Measurements from ENCODE around the gene PAQR5. TPM values are rescaled to one million over a fixed set of nuclear protein-coding genes. Genes with fewer than 3 reads are reported as not detected.

PAQR5 gene
- total RNA-seq, 1 experiment from 2014 or later: 9.4 TPM

GRCh38 chr15:69360642-69361041 lies 61.9 kb downstream of the PAQR5 start:
- Mint-ChIP-seq H3K36me3 (no peaks in the 10 kb centered on the region), H3K9me3 (peaks cover 5% of the 10 kb centered on the region)
- CTCF ChIA-PET: no interaction called here

More at GRCh38 chr15:69360642-69361041, 61.9 kb downstream of the PAQR5 start:
- no peak for ATAC-seq
- POLR2A ChIA-PET: no interaction called here
- Mint-ChIP-seq H3K4me1 (peaks cover 16% of the 10 kb centered on the region), H3K27me3 (ENCODE audit: low read depth) (no peaks in the 10 kb centered on the region), H3K27ac (no peak overlapping the region), H3K4me3 (no peak overlapping the region)
- DNase-seq (ENCODE audit: low spot score): no peak
- TF ChIP-seq SOX15 (CRISPR knock-in tag; IDR thresholded peaks at IDR 0.05) (no peak), ERG (CRISPR knock-in tag; IDR thresholded peaks at IDR 0.05) (no peak), IRF1 (CRISPR knock-in tag; IDR thresholded peaks at IDR 0.05) (no peak), PRRX2 (CRISPR knock-in tag; IDR thresholded peaks at IDR 0.05) (no peak), NFE2L1 (CRISPR knock-in tag; IDR thresholded peaks at IDR 0.05) (no peak), MAX (CRISPR knock-in tag; IDR thresholded peaks at IDR 0.05) (no peak), IRF2 (CRISPR knock-in tag; IDR thresholded peaks at IDR 0.05; ENCODE audit: borderline replicate concordance, low read depth) (no peak), FOXP1 (CRISPR knock-in tag; IDR thresholded peaks at IDR 0.05; ENCODE audit: borderline replicate concordance) (no peak), ELF4 (CRISPR knock-in tag; IDR thresholded peaks at IDR 0.05; ENCODE audit: low read depth) (no peak), ARID4B (CRISPR knock-in tag; IDR thresholded peaks at IDR 0.05; ENCODE audit: borderline replicate concordance) (no peak), FOXP4 (CRISPR knock-in tag; IDR thresholded peaks at IDR 0.05) (no peak), ZNF532 (CRISPR knock-in tag; IDR thresholded peaks at IDR 0.05; ENCODE audit: borderline replicate concordance) (no peak), CREB1 (CRISPR knock-in tag; IDR thresholded peaks at IDR 0.05) (no peak), NR3C1 (CRISPR knock-in tag; conservative IDR thresholded peaks at IDR 0.05; ENCODE audit: low read depth) (no peak), E2F5 (CRISPR knock-in tag; IDR thresholded peaks at IDR 0.05) (no peak), FOXK1 (CRISPR knock-in tag; IDR thresholded peaks at IDR 0.05) (no peak), EMX1 (CRISPR knock-in tag; IDR thresholded peaks at IDR 0.05) (no peak), USF2 (CRISPR knock-in tag; IDR thresholded peaks at IDR 0.05) (no peak), TEAD1 (CRISPR knock-in tag; IDR thresholded peaks at IDR 0.05) (no peak), AR (CRISPR knock-in tag; IDR thresholded peaks at IDR 0.05) (no peak)

Measured in WTC11 (cell line).